ENCODE data around the gene ZBTB5. TPM values are rescaled to one million over a fixed set of nuclear protein-coding genes. Genes with fewer than 3 reads are reported as not detected.
A peak's percentile ranks its signal among the peaks of the same experiment; 100 is the strongest.

ZBTB5 gene
- total and polyA plus RNA-seq, 2 of the 4 experiments (the other 2 are of a cell fraction) = 6.3 to 9.1 TPM

DNA sequence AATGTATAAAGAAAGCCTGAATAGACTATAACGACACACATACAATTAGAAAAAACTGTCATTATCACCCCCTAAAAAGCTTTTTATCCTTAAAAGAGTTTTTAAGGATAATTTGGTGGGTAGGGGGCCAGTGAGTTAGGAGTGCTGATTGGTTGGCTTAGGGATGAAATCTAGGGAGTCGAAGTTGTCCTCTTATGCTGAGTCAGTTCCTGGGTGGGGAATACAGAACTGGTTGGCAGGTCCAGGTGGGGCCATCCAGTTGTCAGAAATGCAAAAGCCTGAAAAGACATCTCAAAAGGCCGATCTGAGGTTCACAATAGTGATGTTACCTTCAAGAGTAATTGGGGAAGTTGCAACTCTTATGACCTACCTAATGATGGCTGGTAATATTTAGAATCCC is 13.6 kb downstream of the ZBTB5 start:
- Histone ChIP-seq H3K4me1 (ENCODE audit: control insufficient read depth, insufficient read depth, low read length) (peaks cover 14% of the 10 kb centered on the region), H3K56ac (ENCODE audit: extremely low read depth, insufficient read depth, low read length) (no peak overlapping the region), H4K8ac (ENCODE audit: low read depth in 2 of 2, low read length in 2 of 2) (no peak overlapping the region), H3K9me3 (ENCODE audit: control insufficient read depth, insufficient read depth, low read length) (no peaks in the 10 kb centered on the region), H3K79me1 (ENCODE audit: low read depth in 1 of 2, low read length in 2 of 2) (peaks cover 31 to 85% of the 10 kb centered on the region in 2 experiments), H3K23ac (ENCODE audit: low read depth, low read length) (no peak overlapping the region), H3K14ac (replicated peaks; ENCODE audit: low read depth, low read length) (no peak overlapping the region), H2BK20ac (ENCODE audit: low read depth, low read length) (no peak overlapping the region), H2BK15ac (ENCODE audit: low read depth, low read length) (no peak overlapping the region), H3K27ac (ENCODE audit: insufficient read depth, low read length) (peak overlapping the region; percentile 10; the same call in 1 of the 2 replicates), H3K36me3 (ENCODE audit: control insufficient read depth, insufficient read depth, low read length) (peaks cover 5% of the 10 kb centered on the region; the same call in 1 of the 2 replicates), H4K5ac (ENCODE audit: low read depth, low read length) (no peak overlapping the region), H3K9me1 (ENCODE audit: insufficient read depth, low read length) (peaks cover 18% of the 10 kb centered on the region), H3K27me3 (ENCODE audit: control insufficient read depth, insufficient read depth, low read length) (no peaks in the 10 kb centered on the region), H3K18ac (ENCODE audit: low read depth, low read length) (no peak overlapping the region), H4K91ac (ENCODE audit: insufficient read depth, low read depth, low read length) (no peak overlapping the region), H2BK120ac (ENCODE audit: low read depth, low read length) (no peak overlapping the region), H2AK9ac (replicated peaks; ENCODE audit: low read depth, low read length, poor library complexity) (no peak overlapping the region), H3K4ac (ENCODE audit: low read depth, low read length) (no peak overlapping the region), H4K20me1 (ENCODE audit: insufficient read depth, low read length) (peaks cover 50% of the 10 kb centered on the region), H2BK5ac (ENCODE audit: low read depth, low read length, poor library complexity, severe bottlenecking) (no peak overlapping the region), H2AFZ (replicated peaks; ENCODE audit: low read length, poor library complexity) (no peak overlapping the region), H3K4me3 (ENCODE audit: insufficient read depth, low read depth, low read length) (no peak overlapping the region), H3K9ac (ENCODE audit: low read depth, low read length) (no peak overlapping the region), H2AK5ac (ENCODE audit: low read depth, low read length) (no peak overlapping the region), H3K4me2 (ENCODE audit: low read depth, low read length) (peak overlapping the region; percentile 38; the same call in 1 of the 2 replicates)
- no peak for DNase-seq
- TF ChIP-seq SMC3 (IDR thresholded peaks at IDR 0.05; ENCODE audit: low read depth, low read length) (no peak), POLR2A (IDR thresholded peaks at IDR 0.05; ENCODE audit: low read depth, low read length) (no peak), NFE2L2 (IDR thresholded peaks at IDR 0.05; ENCODE audit: low read depth, low read length) (no peak), RCOR1 (IDR thresholded peaks at IDR 0.05; ENCODE audit: insufficient replicate concordance, low read length) (no peak), MXI1 (IDR thresholded peaks at IDR 0.05; ENCODE audit: borderline replicate concordance, low read depth, low read length) (no peak), CEBPB (IDR thresholded peaks at IDR 0.05; ENCODE audit: low read depth, low read length) (no peak), BHLHE40 (IDR thresholded peaks at IDR 0.05; ENCODE audit: low read depth, low read length) (no peak), RFX5 (IDR thresholded peaks at IDR 0.05; ENCODE audit: low read depth, low read length) (no peak), FOS (IDR thresholded peaks at IDR 0.05; ENCODE audit: low read depth, low read length) (no peak), MAFK (IDR thresholded peaks at IDR 0.05; ENCODE audit: low read depth, low read length) (no peak)
- TF ChIP-seq, protein P1, sequence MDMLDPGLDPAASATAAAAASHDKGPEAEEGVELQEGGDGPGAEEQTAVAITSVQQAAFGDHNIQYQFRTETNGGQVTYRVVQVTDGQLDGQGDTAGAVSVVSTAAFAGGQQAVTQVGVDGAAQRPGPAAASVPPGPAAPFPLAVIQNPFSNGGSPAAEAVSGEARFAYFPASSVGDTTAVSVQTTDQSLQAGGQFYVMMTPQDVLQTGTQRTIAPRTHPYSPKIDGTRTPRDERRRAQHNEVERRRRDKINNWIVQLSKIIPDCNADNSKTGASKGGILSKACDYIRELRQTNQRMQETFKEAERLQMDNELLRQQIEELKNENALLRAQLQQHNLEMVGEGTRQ (IDR thresholded peaks at IDR 0.05; ENCODE audit: low read depth, low read length) = no peak
- TF ChIP-seq, protein P2, sequence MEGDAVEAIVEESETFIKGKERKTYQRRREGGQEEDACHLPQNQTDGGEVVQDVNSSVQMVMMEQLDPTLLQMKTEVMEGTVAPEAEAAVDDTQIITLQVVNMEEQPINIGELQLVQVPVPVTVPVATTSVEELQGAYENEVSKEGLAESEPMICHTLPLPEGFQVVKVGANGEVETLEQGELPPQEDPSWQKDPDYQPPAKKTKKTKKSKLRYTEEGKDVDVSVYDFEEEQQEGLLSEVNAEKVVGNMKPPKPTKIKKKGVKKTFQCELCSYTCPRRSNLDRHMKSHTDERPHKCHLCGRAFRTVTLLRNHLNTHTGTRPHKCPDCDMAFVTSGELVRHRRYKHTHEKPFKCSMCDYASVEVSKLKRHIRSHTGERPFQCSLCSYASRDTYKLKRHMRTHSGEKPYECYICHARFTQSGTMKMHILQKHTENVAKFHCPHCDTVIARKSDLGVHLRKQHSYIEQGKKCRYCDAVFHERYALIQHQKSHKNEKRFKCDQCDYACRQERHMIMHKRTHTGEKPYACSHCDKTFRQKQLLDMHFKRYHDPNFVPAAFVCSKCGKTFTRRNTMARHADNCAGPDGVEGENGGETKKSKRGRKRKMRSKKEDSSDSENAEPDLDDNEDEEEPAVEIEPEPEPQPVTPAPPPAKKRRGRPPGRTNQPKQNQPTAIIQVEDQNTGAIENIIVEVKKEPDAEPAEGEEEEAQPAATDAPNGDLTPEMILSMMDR (conservative IDR thresholded peaks at IDR 0.05; ENCODE audit: low read depth, low read length) = no peak
- TF ChIP-seq, protein P3, sequence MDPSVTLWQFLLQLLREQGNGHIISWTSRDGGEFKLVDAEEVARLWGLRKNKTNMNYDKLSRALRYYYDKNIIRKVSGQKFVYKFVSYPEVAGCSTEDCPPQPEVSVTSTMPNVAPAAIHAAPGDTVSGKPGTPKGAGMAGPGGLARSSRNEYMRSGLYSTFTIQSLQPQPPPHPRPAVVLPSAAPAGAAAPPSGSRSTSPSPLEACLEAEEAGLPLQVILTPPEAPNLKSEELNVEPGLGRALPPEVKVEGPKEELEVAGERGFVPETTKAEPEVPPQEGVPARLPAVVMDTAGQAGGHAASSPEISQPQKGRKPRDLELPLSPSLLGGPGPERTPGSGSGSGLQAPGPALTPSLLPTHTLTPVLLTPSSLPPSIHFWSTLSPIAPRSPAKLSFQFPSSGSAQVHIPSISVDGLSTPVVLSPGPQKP (IDR thresholded peaks at IDR 0.05; ENCODE audit: borderline replicate concordance, low read depth, low read length) = no peak
- ChIA-PET POLR2A (ENCODE audit: unreplicated experiment) (no interaction called here), CTCF (interaction anchor here (0.8 kb wide), 1 partner anchor 11 kb away, joined by 5 read pairs; no protein-coding TSS in a partner anchor)
- intact Hi-C loops (cut with micrococcal nuclease) = no loop called here
- in situ Hi-C loops (cut with MboI; ENCODE audit: low sequenced_read_pairs) = no loop called here
- ATAC-seq (ENCODE audit: low read depth) = no peak
- 60% methylated on average over 1 of the region's 3 CpGs; no CpG with 5 or more reads in 1 of the 2 experiments for WGBS, 2 experiments (ENCODE audit: extremely low coverage in 2 of 2, insufficient read length in 1 of 2)
- BruUV-seq (replicated peaks) = no TSS peak
- dilution Hi-C loops (cut with HindIII; ENCODE audit: low sequenced_read_pairs, unreplicated experiment) = no loop called here

Measured in IMR-90 (cell line).